ENCODE measurements around the gene DYNLRB1.
"Not testable (repeated sequence)": the region's sequence is repeated elsewhere in the genome, so short reads cannot be mapped to it uniquely, and the experiment has no call there.

The DYNLRB1 gene

DNA sequence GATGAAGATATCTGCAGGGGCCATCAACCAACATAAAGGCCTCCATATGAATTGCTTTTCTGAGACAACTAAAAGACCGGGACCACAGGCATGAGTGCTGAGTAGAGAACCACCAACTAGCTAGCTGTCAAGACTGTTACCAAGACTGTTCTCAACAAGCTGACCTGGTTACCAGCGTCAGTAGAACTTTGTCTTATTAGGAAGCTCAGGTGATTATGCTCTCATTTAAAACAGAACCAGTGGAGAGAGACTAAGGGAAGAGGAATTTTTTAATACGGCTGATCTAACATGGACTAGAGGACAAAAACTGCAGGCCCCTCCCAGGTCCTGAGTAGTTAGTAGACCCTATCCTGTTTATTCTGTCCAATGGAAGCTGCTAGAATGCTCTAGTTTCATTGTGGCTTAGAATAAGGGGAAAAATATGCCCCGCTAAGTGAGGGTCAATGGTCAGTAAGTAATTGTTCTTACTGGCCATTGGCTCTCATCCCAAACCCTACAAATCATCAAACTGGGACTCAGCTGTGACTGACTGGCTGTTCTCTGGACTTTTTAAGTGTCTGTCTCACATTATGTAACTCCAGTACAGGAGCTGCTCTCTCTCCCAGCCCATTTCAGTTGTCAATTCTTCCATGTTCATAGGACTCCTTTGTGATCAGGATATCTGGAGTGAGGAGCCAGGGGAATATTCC lies 3.8 kb upstream of the DYNLRB1 start:
- no peak for DNase-seq

GRCh38 chr20:34512955-34513419 lies 3.2 kb upstream of the DYNLRB1 start:
- no peak for DNase-seq

DNA sequence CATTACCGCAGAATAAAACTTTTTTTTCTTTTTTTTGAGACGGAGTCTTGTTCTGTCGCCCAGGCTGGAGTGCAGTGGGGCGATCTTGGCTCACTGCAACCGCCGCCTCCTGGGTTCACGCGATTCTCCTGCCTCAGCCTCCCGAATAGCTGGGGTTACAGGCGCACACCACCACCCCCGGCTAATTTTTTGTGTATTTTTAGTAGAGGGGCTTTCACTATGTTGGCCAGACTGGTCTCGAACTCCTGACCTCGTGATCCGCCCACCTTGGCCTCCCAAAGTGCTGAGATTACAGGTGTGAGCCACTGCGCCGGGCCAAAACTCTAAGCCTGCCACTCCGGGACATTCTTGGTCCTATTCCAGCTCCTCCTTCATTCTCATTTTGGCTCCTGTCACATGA lies 2.2 kb upstream of the DYNLRB1 start:
- DNase-seq: not testable (repeated sequence)

GRCh38 chr20:34514897-34515483 lies 1.2 kb upstream of the DYNLRB1 start:
- peak; percentile 42 for DNase-seq

DNA sequence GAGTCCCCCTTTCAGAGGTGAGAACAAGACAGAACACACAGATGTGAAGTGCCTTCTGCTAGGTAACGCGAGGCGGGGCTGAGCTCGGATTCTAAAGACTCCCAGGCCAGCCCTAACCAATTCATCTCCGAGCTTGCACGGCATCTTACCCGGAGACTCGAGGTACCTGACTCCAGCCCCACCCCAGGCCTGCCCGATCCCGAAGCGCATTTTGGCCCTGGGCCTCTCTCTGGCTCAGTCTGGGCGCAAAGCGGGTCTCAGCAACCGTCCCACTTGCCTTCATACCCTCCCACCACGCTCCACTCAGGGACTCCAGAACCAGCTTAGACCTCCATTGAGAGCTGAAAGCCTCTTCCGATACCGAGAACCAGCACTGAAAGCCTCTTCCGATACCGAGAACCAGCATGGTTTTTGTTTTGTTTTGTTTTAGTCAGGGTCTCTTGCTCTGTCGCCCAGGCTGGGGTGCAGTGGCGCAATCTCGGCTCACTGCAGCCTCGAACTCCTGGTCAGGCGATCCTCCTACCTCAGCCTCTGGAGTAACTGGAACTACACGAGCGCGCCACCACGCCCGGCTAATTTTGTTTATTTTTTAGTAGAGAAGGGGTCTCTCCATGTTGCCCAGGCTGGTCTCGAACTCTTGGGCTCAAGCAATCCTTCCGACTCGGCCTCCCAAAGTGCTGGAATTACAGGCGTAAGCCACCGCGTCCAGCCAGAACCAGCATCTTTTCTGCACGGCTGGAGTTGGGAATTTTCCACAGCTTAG lies 557 bp upstream of the DYNLRB1 start:
- DNase-seq: peak; percentile 87

DNA sequence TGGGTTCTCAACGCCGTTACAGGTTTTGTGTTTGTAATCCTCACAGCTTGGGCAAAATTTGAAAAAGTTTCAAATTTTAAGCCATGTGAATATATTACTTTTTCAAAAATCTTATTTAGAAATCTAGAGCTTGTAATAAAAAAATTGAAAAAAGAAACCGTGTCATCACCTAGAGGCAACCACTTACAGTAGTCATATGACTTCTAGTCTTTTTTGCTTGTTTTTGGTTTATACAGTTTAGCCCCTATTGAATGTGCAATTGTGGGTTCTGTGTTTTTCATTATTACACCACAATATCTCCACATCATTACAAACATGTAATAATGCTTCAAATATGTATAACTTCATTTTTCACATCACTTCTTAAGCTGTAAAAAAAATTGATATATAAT lies 888 bp downstream of the DYNLRB1 start:
- no peak for DNase-seq

DNA sequence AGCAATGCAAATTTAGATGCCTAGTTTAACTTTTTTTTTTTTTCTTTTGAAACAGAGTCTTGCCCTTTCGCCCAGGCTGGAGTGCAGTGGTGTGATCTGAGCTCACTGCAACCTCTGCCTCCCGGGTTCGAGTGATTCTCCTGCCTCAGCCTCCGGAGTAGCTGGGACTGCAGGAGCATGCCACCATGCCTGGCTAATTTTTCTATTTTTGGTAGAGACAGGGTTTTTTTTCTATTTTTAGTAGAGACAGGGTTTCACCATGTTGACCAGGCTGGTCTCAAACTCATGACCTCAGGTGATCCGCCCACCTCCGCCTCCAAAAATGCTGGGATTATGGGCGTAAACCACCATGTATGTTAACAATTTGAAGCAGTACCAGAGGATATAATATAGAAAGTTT lies 2.6 kb downstream of the DYNLRB1 start:
- not testable (repeated sequence) for DNase-seq

- DNase-seq: not testable (repeated sequence)
Observed at GRCh38 chr20:34519841-34520240, 3.6 kb downstream of the DYNLRB1 start.

GRCh38 chr20:34522969-34523871 lies 7.0 kb downstream of the DYNLRB1 start:
- DNase-seq: peak; percentile 45

DNA sequence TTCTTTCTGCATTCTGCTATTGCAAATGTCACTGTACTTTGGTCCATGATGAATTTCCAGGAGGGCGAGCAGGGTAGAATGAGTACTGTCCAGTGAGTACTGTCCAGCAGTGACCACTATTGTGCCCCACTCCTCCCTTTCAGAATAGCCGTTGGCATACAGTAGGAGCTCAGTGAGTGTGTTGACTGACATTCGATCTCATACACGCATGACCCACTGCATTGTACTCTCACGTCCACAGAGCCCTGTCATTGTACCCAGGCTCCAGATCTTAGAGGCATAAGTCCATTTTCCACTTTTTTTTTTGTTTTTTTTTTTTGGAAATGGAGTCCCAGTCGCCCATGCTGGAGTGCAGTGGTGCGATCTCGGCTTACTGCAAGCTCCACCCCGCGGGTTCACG lies 8.2 kb downstream of the DYNLRB1 start:
- no peak for DNase-seq

GRCh38 chr20:34525342-34525708 lies 9.1 kb downstream of the DYNLRB1 start:
- no peak for DNase-seq

- peak; percentile 60 for DNase-seq
Observed at GRCh38 chr20:34525709-34526416, 9.6 kb downstream of the DYNLRB1 start.

GRCh38 chr20:34526466-34526865 lies 10.2 kb downstream of the DYNLRB1 start:
- no peak for DNase-seq

GRCh38 chr20:34527016-34527415 lies 10.8 kb downstream of the DYNLRB1 start:
- DNase-seq: no peak

- no peak for DNase-seq
Observed at GRCh38 chr20:34528921-34529297, 12.7 kb downstream of the DYNLRB1 start.

- DNase-seq: no peak
Observed at GRCh38 chr20:34529742-34530141, 13.5 kb downstream of the DYNLRB1 start.

DNA sequence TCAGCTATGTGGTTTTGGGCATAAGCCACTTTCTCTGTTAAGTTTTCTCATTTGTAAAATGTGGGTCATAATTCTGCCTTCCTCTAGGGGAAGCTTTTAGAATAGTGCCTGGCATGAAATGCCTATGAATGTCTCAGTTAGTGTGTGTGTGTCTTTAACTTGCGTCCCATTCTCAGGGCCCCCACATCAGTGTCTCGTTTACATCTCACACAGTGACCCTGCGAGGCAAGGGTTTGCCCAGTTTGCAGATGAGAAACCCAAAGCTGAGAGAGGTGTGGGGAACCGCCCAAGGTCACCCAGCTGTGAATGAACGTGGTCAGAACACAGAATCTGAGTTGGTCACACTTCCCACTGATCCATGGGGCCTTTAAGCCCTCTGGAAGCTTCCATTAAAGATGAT lies 14.1 kb downstream of the DYNLRB1 start:
- no peak for DNase-seq

DNA sequence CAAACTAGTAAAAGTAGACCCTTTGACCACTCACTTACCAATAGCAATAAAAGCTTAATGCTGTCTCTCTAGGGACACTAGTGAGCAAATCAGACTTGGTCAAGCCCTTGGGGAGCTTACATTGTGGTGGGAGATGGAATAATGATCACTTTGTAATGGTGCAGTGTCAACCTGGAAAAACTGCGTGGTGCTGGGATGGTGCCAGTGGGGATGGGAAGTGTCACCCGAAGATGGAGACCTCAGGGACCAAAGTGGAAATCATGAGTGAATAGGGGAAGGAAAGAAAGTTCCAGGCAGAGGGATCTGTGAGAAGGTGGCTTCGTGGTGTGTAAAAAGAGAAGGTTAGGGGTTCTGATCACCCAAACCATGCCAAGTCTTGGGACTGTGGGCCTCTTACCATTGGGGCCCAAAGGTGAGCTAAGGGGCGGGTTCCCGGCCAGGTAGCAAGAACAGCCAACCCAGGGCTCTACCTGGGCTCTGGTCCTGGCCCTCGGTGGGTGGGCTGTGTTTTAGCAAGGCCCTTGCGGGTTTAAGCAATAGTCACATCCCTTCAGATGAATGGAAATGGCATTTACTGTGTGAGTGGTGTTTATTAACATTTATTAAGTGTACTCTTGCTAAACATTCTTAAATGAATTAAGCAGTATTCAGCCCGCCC lies 15.5 kb downstream of the DYNLRB1 start:
- DNase-seq: no peak

DNA sequence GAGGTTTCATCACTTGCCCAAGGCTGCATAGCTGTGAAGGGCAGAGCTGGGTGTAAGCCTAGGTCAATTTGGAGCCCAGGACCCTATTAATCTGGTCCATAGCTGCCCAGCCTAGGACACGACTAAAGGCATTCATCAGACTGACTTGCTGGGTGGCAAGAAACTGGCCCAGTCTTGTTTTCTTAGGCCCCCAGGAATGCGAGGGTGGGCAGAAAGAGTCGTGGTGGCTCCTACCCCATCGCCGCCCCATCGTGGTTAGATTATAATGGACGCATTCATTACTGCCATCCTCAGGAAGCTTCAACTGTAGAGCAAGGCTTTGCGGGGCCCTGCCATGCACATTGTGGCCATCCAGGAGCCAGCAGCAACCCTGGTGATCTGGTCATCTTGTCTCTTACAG lies 16.1 kb downstream of the DYNLRB1 start:
- no peak for DNase-seq

GRCh38 chr20:34532756-34533155 lies 16.5 kb downstream of the DYNLRB1 start:
- DNase-seq: no peak

- DNase-seq: no peak
Observed at GRCh38 chr20:34534391-34535165, 18.4 kb downstream of the DYNLRB1 start.
